ENCODE measurements around the gene PARP4.
"Not testable (repeated sequence)": the region's sequence is repeated elsewhere in the genome, so short reads cannot be mapped to it uniquely, and the experiment has no call there.

DNA sequence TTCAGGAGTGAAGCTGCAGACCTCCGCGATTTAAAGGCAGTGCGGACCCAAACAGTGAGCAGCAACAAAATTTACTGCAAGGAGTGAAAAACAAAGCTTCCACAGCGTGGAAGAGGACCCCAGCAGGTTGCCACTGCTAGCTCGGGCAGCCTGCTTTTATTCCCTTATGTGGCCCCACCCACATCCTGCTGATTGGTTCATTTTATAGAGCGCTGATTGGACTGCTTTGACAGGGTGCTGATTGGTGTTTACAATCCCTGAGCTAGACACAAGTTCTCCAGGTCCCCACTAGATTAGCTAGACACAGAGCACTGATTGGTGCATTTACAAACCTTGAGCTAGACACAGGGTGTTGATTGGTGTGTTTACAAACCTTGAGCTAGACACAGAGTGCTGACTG is 6.3 kb downstream of the PARP4 start:
- TF ChIP-seq, protein P1, sequence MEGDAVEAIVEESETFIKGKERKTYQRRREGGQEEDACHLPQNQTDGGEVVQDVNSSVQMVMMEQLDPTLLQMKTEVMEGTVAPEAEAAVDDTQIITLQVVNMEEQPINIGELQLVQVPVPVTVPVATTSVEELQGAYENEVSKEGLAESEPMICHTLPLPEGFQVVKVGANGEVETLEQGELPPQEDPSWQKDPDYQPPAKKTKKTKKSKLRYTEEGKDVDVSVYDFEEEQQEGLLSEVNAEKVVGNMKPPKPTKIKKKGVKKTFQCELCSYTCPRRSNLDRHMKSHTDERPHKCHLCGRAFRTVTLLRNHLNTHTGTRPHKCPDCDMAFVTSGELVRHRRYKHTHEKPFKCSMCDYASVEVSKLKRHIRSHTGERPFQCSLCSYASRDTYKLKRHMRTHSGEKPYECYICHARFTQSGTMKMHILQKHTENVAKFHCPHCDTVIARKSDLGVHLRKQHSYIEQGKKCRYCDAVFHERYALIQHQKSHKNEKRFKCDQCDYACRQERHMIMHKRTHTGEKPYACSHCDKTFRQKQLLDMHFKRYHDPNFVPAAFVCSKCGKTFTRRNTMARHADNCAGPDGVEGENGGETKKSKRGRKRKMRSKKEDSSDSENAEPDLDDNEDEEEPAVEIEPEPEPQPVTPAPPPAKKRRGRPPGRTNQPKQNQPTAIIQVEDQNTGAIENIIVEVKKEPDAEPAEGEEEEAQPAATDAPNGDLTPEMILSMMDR (IDR thresholded peaks at IDR 0.05; ENCODE audit: insufficient read depth, low read length): not testable (repeated sequence)
- TF ChIP-seq, protein P2, sequence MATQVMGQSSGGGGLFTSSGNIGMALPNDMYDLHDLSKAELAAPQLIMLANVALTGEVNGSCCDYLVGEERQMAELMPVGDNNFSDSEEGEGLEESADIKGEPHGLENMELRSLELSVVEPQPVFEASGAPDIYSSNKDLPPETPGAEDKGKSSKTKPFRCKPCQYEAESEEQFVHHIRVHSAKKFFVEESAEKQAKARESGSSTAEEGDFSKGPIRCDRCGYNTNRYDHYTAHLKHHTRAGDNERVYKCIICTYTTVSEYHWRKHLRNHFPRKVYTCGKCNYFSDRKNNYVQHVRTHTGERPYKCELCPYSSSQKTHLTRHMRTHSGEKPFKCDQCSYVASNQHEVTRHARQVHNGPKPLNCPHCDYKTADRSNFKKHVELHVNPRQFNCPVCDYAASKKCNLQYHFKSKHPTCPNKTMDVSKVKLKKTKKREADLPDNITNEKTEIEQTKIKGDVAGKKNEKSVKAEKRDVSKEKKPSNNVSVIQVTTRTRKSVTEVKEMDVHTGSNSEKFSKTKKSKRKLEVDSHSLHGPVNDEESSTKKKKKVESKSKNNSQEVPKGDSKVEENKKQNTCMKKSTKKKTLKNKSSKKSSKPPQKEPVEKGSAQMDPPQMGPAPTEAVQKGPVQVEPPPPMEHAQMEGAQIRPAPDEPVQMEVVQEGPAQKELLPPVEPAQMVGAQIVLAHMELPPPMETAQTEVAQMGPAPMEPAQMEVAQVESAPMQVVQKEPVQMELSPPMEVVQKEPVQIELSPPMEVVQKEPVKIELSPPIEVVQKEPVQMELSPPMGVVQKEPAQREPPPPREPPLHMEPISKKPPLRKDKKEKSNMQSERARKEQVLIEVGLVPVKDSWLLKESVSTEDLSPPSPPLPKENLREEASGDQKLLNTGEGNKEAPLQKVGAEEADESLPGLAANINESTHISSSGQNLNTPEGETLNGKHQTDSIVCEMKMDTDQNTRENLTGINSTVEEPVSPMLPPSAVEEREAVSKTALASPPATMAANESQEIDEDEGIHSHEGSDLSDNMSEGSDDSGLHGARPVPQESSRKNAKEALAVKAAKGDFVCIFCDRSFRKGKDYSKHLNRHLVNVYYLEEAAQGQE (IDR thresholded peaks at IDR 0.05; ENCODE audit: insufficient replicate concordance, low read depth): not testable (repeated sequence)
- TF ChIP-seq GABPA (IDR thresholded peaks at IDR 0.05; ENCODE audit: low read depth): not testable (repeated sequence)

Data from HL-60 (cell line).